GM19455 (cell line): ENCODE data around the gene IL37.
"Not testable (repeated sequence)": the region's sequence is repeated elsewhere in the genome, so short reads cannot be mapped to it uniquely, and the experiment has no call there.

Experiments
- ATAC-seq: cut with Tn5 transposase; IDR thresholded peaks from one replicate; pipeline ENCODE4 v1.9.1; 2021; ENCODE audit not compliant: unreplicated experiment

The IL37 gene

DNA sequence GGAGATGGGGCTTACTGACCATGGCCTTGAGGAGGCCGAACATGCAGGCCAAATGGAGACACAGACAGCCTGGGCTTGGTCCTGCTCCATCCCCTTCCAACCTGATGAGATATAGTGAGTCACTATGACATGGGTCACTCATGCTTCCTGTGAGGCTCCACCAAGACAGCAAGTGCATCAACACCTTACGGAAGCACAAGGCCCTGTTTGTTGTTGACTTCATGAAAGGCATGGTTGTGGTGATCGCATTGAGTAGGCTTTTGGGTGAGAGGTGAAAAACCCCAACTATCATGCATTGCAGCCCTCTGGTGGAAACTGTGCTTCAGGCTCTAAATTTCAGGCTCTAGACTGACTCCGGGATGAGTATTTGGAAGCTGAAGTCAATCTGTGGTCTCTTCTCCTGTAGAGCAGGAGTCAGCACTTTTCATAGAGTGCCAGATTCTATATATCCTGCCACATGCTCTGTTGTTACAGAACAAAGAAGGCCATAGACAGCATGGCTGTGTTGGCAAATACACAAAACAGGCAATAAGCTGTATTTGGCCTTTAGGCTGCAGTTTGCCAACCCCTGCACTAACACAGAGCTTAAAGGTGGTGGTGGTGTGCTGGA lies 10.1 kb downstream of the IL37 start:
- ATAC-seq = no peak

DNA sequence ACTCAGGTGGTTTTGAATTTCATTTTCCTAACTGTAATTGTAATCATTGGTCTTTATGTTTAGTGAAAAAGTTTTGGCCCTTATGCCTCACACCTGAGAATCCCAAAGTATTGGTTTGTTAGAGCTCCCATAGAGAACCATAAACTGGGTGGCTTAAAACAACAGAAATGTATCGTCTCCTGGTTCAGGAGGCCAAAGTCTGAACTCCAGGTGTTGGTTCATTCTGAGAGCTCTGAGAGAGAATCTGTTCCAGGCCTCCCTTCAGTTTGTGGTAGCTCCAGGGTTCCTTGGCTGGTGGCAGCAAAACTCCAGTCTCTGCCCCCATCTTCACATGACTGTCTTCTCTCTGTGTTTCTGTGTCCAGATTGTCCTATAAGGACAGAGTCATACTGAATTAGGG lies 11.0 kb downstream of the IL37 start:
- no peak for ATAC-seq

DNA sequence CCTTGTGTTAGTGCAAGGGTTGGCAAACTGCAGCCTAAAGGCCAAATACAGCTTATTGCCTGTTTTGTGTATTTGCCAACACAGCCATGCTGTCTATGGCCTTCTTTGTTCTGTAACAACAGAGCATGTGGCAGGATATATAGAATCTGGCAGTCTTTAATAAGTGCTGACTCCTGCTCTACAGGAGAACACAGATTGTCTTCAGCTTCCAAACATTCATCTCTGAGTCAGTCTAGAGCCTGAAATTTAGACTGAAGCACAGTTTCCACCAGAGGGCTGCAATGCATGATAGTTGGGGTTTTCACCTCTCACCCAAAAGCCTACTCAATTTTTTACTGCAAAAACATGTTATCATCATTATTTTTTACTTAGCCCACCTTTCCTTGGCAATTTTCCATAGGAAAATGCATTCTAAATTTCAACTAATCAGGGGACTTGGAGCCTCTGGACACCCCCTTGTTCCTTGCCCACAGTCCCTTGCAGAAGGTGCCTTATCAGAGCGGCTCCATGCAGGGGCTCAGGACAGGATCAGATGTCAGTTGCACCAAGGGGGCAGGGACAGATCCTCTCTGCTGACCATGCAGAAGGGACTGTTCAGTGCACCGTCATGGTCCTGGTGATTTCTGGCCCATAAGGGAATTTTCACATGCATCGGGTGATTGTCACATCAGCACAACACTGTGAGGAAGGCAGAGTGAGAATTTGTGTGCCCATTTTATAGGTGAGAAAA lies 12.4 kb downstream of the IL37 start:
- ATAC-seq = no peak

DNA sequence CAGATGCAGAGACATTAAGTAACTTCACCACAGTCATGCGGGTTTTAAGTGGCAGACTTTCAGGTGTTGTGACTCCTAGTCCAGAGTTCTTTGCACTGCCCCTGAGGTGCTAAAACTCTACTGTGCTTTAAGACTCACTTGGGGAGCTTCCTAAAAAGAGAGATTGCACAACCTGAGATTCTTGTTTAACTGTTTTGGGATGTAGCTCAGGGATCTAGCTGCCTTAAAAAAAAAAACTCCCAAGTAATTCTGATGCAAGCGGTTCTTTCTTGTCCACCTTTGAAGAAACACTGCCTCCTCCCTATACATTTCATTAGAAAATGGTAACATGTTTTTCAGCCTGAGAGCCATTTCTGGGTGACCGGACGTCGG lies 13.0 kb downstream of the IL37 start:
- no peak for ATAC-seq

DNA sequence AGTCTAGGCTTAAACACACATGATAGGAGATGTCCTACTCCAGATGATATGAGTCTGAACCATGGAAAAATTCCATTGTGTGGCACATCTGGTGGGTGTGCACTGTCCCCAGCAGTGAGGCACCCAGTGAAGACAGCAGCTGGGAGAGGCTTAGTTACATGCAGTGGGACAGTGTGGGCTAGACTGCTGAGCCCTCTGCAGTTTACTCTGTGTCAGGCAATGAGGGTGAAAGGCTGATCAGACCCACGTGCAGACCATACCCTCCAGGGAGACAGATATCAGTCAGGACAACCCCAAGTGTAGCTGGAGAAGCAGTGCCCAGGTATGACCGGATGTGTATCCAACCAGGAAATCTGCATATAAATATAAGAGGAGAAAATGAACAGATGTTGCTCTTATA lies 13.4 kb downstream of the IL37 start:
- ATAC-seq = no peak

DNA sequence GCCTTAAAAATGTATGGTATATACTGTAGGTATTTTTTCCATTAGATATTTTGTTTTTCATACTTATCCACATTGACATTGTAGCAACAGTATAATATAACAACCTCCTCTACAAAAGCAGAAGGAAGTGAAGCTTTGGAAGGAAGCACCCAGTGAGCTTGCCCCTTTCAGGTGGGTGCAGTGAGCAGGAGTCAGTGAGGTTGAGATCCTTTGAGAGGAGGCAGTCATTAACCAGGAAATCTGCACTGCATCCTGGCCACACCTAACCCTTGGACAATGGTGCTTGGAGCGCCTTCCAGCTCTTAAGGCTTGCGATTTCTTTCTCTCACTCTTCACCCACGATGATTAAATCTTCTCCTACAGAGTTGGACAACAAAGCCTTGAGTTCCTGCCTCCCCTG lies 13.9 kb downstream of the IL37 start:
- no peak for ATAC-seq

DNA sequence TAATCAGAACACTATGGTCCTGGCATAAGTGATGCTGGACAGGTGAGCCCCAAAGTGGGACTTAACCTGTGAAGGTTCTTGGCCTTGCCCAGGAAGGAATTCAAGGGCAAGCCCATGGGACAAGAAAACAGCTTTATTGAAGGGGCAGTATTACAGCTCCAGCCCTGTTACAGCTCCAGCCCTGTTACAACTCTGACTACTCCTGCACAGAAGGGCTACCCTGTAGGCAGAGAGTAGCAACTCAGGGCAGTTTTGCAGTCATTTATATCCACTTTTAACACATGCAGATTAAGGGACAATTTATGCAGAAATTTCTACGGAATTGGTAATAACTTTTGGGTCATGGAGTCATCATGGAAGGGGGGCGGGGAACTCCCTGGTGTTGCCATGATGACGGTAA lies 15.7 kb downstream of the IL37 start:
- ATAC-seq = no peak

DNA sequence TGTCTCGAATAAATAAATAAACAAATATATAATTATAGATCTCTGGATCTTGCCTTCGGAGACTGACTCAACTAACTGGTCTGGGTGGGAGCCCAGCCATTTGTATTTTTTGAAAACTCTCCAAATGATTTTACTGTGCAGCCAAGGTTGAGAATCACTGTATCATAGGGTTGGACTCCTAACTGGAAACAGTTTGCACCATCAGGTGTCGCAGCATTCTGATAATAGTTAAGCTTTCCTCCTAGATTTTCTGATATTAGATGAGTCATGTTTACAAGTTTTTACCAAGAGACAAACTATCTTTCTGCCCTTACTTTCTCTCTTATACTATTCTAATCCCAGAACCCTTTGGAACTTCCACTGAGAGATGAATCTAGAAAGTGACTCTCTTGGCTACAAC lies 16.8 kb downstream of the IL37 start:
- ATAC-seq = no peak

DNA sequence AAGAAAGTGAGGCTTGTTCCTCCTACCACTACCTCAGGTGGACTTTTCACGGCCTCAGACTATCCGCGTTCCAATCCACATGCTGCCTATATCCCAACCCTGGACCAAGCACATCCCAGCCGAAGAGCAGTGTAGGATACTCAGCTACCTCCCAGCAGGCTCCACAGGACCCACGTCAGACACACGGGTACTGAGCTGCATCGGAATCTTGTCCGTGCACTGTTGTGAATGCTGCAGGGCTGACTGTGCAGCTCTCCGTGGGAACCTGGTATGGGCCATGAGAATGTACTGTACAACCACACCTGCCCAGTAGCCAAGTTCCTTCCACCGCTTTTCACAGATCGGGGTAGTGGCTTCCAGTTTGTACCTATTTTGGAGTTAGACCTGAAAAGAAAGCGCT lies 22.3 kb downstream of the IL37 start:
- ATAC-seq = no peak

DNA sequence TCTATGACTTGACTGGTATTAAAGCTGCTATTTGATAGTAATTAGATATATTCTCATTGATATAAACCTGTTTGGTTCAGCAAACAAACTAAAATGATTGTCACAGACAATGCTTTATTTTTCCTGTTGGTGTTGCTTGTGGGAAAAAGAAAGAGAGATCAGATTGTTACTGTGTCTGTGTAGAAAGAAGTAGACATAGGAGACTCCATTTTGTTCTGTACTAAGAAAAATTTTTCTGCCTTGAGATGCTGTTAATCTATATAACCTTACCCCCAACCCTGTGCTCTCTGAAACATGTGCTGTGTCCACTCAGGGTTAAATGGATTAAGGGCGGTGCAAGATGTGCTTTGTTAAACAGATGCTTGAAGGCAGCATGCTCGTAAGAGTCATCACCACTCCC lies 23.2 kb downstream of the IL37 start:
- ATAC-seq = not testable (repeated sequence)

DNA sequence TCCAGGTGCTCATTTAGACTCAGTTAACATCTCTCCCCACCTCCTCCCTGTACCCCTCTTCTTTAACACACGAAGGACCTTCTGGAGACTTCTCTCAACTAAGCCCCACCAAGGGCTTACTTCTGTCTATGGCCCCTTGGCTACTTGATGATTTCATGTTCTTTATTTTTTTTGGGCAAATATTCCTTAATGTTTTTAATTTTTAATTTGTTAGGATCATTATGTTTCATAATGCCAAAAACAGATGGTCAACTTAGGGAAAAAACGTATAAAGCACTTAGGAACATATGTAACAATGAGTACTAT lies 25.9 kb downstream of the IL37 start:
- no peak for ATAC-seq

DNA sequence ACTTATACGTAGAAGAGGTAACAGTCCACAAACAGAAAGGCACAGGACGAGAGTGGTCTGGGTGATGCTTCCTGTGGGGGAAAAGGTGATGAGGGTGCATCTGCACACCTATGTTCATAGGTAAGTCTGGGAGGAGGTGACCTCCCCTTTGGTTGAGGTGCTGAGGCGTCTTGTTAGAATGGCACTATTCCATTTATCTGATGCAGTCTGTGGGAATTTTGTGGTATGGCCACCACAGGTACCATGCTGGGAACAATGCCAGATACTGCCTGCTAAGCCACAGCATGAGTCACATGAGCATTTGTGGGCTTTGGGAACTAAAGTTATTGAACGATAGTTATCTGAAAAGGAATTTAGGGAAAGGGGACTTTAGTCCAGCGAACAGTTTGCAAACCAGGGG lies 27.9 kb downstream of the IL37 start:
- ATAC-seq = no peak

DNA sequence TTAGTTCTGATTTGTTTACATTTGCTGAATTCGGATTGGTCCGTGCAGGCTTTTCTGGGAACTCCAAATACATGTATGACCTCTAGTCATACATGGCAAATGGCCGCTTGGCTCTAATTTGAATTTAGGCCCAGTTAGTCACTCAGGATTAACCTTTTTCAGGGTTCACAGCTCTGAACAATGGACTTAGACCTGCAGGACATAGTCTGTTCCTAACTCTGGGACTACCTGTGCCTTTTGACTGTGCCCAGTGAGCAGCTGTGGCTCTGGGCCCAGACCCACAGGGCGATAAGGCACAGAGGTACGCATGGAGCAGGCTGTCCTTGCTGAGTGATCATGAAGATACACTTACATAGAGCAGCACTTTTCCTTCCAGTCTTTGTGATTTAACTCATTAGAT lies 28.5 kb downstream of the IL37 start:
- no peak for ATAC-seq

DNA sequence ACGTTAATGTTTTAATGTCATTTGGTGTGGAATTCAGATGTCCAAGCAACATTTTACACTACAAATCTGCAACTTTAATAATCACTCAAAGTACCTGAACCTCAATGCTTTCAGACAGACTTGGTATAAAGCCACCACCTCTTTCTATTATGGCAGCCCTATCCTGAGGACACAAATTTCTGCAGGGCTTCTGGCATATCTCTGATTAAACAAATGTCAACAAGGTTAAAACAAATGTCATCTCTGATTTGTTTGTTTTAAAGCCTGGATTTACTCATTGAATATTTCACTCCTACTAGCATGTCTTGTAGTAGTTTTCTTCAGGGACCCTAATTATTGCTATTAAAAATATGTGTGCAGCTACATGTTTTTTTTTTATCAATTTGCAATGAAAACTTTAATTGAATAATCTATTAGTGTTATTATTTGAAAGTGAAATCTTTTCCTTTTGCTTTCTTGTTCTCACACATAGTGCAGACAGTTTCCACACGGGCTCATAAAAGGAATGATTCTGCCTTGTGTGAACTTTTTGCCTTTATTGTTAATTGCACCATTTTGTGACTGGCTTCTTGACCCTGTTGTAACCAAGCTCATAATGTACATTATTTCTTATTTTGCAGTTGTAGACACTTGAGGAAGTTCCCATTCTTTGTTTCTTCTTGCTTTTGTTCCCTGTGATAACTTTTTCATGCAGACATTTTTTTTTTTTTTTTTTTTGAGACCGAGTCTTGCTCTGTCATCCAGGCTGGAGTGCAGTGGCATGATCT lies 30.1 kb downstream of the IL37 start:
- ATAC-seq = no peak

DNA sequence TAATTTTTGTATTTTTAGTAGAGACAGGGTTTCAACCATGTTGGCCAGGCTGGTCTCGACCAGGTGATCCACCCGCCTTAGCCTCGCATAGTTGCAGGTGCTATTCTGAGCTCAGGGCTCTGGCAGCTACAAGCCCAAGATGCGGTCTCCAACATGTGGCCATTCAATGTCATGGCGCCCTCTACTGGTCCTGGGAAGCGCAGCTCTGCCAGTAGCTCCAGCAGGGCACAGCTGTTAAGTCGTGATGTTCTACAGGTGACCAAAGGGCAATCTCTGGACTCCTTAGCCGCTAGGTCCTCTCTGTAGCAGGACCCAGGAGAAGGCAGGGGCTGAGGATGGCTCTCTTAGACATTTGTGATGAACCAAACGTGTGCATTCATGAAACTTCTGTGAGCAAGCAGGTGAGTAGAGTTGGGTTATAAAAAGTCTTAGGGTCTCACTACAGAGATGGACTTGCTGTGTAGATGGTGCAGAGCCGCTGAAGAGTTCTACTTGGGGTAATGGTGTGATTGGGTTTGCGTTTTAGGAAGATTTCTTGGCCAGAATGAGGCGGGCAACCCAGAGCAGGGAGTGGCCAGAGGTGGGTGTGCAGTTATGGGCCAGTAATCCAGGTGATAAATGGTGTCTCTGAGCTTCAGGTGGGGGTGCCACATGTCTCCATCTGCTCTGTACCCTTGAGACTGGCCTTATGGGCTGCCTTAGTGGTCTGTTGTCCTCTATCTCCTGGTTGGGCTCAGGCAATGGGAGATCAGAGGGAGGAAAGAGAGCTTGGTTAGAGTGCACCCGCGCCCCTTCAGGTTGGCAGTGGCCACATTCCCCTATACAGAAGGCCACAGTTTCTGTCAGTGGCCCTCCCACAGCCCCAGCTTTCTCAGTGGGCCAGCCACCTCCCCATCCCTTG lies 31.0 kb downstream of the IL37 start:
- no peak for ATAC-seq

DNA sequence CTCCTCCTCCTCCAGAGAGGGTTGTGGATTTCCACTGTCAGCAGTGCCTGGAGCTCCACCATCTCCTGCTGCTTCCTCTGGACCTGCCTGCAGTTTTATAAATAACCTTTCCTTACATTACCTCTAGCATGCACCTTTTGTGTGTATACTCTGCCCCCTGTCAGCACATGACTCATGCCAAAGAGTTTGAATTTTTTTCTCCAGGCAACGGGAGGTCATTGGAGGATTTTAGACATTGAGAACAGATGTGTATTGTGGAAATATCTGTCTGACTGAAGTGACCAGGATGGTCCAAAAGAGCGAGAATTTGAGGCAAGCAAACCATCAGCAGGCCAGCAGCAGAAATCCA lies 31.7 kb downstream of the IL37 start:
- no peak for ATAC-seq

DNA sequence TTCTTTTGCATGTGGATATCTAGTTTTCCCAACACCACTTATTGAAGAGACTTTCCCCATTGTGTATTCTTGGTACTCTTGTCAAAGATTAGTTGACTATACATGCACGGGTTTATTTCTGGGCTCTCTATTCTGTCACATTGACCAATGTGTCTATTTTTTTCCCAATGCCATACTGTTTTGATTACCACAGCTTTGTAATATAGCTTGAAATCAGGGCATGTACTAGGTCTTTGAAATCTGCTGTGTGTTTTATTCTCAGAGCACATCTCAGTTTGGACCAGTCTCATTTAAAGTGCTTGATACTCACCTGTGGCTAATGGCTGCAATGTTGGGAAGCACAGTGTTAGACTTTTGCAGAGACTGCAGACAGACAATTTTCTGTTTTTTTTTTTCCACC lies 34.0 kb downstream of the IL37 start:
- no peak for ATAC-seq

DNA sequence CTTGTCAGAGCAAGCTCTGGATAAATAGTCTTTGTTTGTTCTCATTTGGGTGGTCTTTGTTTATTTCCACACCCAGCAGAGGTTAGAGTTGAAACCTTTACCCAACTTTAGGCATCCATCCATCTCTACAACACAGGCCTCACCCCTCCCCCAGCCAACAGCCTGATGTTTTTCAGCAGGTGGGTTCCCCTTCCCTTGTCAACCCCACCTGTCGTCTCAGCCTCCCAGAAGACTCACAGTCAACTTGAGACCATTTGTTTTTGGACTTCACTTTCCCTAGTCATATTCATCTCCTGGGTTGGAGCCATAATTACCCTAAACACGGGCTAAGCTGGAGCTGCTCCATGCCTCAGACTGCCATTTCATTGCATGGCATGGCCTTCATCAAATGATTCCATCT lies 35.1 kb downstream of the IL37 start:
- no peak for ATAC-seq

DNA sequence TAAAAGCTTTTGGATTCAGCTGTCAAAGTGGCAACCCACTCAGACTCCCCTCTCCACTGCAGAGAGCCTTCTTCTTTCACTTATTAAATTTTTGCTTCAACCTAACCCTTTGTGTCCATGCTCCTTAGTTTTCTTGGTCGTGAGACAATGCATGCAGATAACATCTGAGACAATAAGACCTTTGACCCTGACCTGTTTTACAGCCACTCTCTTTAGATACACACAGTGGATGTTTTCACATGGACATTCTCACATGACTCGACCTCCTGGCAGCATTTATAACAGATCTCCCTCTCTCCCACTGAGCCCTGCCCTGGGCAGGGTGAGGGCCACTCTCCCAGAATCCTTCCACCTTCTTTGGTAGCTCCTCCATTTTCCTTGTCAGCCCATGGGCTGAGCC lies 36.4 kb downstream of the IL37 start:
- no peak for ATAC-seq

DNA sequence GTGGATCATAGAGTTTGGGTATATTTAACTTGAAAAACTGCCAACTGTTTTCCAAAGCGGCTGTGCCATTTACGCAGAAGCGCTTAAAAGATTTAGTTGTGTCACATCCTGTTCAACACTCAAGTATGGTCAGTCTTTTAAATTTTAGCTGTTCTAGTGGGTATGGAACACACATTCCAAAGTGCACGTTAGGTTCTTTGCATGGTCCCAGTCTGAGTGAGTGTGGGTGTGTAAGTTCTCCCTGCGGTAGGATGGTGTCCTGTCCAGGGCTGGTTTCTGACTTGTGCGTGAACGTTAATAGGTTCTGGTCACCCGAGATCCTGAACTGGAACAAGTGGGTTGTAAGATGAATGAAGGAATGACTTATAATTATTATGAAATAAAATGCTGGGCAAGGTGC lies 38.5 kb downstream of the IL37 start:
- no peak for ATAC-seq

DNA sequence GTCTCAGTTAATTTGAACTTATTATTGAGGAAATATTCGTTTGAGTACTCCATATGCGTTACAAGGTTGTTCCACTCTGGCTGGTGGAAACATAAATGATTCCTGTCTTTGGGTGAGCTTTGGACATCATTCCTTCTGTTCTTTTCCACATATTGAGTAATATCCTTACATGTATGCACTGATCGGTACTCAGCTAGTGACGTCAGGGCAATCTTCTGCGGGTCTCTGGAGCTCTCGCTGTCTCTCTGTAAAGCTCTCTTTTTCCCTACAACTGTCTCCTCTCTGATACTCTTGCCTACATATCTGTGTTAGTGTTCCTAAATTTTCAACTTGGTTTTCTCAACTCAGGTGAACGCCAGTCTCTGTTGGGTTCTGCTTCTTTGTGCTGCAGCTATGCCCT lies 43.4 kb downstream of the IL37 start:
- ATAC-seq = no peak

DNA sequence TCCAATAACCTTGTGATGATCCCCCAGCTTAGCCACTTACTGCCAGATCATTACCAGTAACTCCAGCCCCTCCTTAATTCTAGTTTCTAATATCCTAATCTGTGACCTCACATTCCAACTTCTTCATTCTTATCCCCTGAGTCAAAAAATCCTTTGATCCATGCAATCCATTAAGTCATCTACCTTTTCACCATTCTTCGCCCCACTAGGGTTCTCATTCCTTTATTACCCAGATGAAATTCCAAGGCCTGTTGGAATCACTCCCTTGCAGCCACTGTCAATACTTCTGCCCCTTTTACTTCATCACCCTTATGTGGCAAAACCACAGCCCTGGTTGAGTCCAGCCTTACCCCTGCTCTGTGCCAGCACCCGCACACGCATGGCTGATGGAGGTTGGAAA lies 46.5 kb downstream of the IL37 start:
- ATAC-seq = no peak
